ENCODE results near the gene PDE9A. TPM values are rescaled to one million over a fixed set of nuclear protein-coding genes. Genes with fewer than 3 reads are reported as not detected.
"Not testable (repeated sequence)": the region's sequence is repeated elsewhere in the genome, so short reads cannot be mapped to it uniquely, and the experiment has no call there.

PDE9A gene
- total and polyA plus RNA-seq, 2 experiments from 2014 or later = 26.5 to 31.1 TPM

GRCh38 chr21:42708107-42708506, 54.7 kb downstream of the PDE9A start:
- no peaks in the 10 kb centered on the region for H3K27me3 ChIP-seq (ENCODE audit: insufficient read depth)
- no peak overlapping the region for H3K4me3 Mint-ChIP-seq
- TF ChIP-seq ZNF462 (CRISPR knock-in tag; IDR thresholded peaks at IDR 0.05) (no peak), ZNF331 (CRISPR knock-in tag; IDR thresholded peaks at IDR 0.05; ENCODE audit: low read depth) (no peak), ETS1 (IDR thresholded peaks at IDR 0.05) (no peak)
- H3K79me2 ChIP-seq (replicated peaks; ENCODE audit: insufficient read depth) = no peaks in the 10 kb centered on the region
- H3K27ac Mint-ChIP-seq = no peak overlapping the region; the same call in 1 of the 2 replicates
- peaks cover 8% of the 10 kb centered on the region; the same call in 1 of the 2 replicates for H3F3A ChIP-seq (replicated peaks; ENCODE audit: low read depth)
- H3K27ac ChIP-seq (ENCODE audit: low read depth) = peak overlapping the region; percentile 78; the same call in 1 of the 2 replicates
- peaks cover 3% of the 10 kb centered on the region for H3K27me3 Mint-ChIP-seq (ENCODE audit: insufficient read depth, low read depth, poor library complexity)
- H3K4me1 Mint-ChIP-seq = peaks cover 27% of the 10 kb centered on the region
- H3K4me1 ChIP-seq (ENCODE audit: insufficient read depth) = peaks cover 9% of the 10 kb centered on the region; the same call in 1 of the 2 replicates
- 0 out of 2 replicates have a peak, but pooled peaks cover 3% of the 10 kb centered on the region for H3K36me3 ChIP-seq (ENCODE audit: insufficient read depth)
- H3K9me2 ChIP-seq (ENCODE audit: insufficient read depth) = no peaks in the 10 kb centered on the region
- no peaks in the 10 kb centered on the region; the same call in 1 of the 2 replicates for H4K20me1 ChIP-seq (replicated peaks; ENCODE audit: insufficient read depth)
- peaks cover 16% of the 10 kb centered on the region for H3K36me3 Mint-ChIP-seq (ENCODE audit: low read depth)
- no peak for DNase-seq (ENCODE audit: low spot score)
- no peak overlapping the region; the same call in 1 of the 2 replicates for H3K4me3 ChIP-seq
- no peak overlapping the region for H2AFZ ChIP-seq
- no peaks in the 10 kb centered on the region for H3K9me3 Mint-ChIP-seq
- H3K4me2 ChIP-seq = peak overlapping the region; percentile 55; the same call in 1 of the 2 replicates
- no peak for ATAC-seq

- H3K27ac Mint-ChIP-seq; H3K27ac ChIP-seq (ENCODE audit: low read depth); H3K9me3 Mint-ChIP-seq; H3K4me3 ChIP-seq; H3K9me2 ChIP-seq (ENCODE audit: insufficient read depth); H3K27me3 ChIP-seq (ENCODE audit: insufficient read depth); H2AFZ ChIP-seq; H3K79me2 ChIP-seq (replicated peaks; ENCODE audit: insufficient read depth); H3F3A ChIP-seq (replicated peaks; ENCODE audit: low read depth); DNase-seq (ENCODE audit: low spot score); H4K20me1 ChIP-seq (replicated peaks; ENCODE audit: insufficient read depth); H3K4me3 Mint-ChIP-seq; H3K4me1 ChIP-seq (ENCODE audit: insufficient read depth); H3K27me3 Mint-ChIP-seq (ENCODE audit: insufficient read depth, low read depth, poor library complexity); H3K4me2 ChIP-seq; H3K36me3 ChIP-seq (ENCODE audit: insufficient read depth); ATAC-seq: not testable (repeated sequence)
- peaks cover 13% of the 10 kb centered on the region for H3K36me3 Mint-ChIP-seq (ENCODE audit: low read depth)
- H3K4me1 Mint-ChIP-seq = peaks cover 18% of the 10 kb centered on the region
Observed at GRCh38 chr21:42708916-42709315, 55.5 kb downstream of the PDE9A start.
